Hepatic stellate cell (primary cell): ENCODE measurements around the gene SHC2.
"Not testable (repeated sequence)": the region's sequence is repeated elsewhere in the genome, so short reads cannot be mapped to it uniquely, and the experiment has no call there.

Experiments
- DNase-seq: peaks from one replicate; pipeline ENCODE4 v3.0.0; 2011; ENCODE audit warnings: low spot score

Gene SHC2

DNA sequence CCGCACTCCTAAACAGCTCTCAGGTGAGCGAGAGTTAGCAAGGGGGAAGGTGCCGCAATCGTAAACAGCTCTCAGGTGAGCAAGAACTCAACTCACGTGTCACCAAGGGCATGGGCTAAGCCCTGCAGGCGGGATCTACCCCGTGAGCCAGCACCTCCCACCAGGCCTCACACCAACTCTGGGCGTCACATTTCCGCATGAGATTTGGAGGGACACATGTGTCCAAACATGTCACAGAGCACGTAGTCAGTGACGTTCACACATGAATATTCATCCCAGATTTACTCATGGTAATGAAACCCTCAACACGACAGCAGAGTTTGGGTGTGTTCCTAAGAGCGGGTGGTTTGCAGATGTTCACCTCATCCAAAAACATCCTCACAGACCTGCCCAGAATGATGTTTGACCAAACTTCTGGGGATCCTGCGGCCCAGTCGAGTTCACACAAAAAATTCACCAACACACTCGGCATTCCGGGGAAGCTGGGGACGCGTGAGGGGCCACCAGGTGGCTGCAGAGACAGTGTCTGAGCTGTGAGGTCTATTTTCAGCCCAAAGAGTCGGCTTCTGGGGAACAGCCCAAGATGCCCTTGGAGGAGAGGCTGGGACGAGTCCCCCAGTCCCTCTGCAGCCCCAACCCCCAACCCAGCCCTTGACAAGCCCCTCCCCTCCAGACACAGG, 71.4 kb downstream of the SHC2 start:
- no peak for DNase-seq

DNA sequence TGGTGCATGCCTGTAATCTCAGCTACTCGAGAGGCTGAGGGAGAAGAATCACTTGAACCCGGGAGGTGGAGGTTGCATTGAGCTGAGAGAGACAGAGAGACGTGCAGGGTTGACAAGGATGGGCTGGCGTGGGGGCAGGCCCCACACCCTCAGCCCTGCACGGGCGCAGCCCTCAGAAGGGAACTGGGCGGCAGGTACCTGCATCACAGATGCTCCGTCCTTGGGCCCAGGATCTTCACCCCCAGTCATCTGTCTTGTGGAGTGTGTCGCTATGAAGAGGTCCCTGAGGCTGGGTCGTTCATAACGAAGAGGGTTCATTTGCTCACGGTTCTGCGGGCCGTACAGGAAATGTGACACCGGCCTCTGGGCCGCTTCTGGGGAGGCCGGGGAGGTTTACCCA, 72.1 kb downstream of the SHC2 start:
- DNase-seq = no peak

DNA sequence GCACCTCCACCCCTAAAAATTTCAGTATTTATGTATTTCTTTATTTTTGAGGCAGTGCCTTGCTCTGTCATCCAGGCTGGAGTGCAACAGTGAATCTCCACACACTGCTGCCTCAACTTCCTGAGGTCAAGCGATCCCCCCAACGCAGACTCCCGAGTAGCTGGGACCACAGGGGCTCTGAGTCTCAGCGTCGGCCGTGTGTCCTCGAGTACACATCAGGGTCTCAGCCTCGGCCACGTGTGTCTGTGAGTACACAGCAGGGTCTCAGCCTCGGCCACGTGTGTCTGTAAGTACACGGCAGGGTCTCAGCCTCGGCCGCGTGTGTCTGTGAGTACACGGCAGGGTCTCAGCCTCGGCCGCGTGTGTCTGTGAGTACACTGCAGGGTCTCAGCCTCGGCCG, 73.1 kb downstream of the SHC2 start:
- no peak for DNase-seq

DNA sequence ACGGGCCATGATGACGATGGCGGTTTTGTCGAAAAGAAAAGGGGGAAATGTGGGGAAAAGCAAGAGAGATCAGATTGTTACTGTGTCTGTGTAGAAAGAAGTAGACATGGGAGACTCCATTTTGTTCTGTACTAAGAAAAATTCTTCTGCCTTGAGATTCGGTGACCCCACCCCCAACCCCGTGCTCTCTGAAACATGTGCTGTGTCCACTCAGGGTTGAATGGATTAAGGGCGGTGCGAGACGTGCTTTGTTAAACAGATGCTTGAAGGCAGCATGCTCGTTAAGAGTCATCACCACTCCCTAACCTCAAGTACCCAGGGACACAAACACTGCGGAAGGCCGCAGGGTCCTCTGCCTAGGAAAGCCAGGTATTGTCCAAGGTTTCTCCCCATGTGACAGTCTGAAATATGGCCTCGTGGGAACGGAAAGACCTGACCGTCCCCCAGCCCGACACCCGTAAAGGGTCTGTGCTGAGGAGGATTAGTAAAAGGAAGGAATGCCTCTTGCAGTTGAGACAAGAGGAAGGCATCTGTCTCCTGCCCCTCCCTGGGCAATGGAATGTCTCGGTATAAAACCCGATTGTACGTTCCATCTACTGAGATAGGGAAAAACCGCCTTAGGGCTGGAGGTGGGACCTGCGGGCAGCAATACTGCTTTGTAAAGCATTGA, 74.1 kb downstream of the SHC2 start:
- not testable (repeated sequence) for DNase-seq

DNA sequence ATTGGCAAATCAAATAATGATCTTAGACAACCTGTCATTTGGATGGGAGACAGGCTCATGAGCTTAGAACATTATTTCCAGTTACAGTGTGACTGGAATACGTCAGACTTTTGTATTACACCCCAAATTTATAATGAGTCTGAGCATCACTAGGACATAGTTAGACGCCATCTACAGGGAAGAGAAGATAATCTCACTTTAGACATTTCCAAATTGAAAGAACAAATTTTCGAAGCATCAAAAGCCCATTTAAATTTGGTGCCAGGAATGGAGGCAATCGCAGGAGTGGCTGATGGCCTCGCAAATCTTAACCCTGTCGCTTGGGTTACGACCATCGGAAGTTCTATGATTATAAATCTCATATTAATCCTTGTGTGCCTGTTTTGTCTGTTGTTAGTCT, 74.6 kb downstream of the SHC2 start:
- DNase-seq = not testable (repeated sequence)

DNA sequence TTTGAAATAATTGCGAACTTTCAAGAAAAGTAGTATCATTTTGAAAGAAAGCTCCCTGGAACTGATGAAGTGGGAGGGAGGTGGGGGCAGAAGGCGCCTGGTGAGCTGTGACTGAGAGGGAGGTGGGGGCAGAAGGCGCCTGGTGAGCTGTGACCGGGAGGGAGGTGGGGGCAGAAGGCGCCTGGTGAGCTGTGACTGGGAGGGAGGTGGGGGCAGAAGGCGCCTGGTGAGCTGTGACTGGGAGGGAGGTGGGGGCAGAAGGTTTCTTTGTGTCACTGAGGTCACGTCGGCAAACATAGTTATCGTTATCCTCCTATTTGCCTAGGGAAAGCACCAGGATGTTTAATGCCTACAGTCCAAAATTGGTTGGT, 76.0 kb downstream of the SHC2 start:
- DNase-seq = no peak

DNA sequence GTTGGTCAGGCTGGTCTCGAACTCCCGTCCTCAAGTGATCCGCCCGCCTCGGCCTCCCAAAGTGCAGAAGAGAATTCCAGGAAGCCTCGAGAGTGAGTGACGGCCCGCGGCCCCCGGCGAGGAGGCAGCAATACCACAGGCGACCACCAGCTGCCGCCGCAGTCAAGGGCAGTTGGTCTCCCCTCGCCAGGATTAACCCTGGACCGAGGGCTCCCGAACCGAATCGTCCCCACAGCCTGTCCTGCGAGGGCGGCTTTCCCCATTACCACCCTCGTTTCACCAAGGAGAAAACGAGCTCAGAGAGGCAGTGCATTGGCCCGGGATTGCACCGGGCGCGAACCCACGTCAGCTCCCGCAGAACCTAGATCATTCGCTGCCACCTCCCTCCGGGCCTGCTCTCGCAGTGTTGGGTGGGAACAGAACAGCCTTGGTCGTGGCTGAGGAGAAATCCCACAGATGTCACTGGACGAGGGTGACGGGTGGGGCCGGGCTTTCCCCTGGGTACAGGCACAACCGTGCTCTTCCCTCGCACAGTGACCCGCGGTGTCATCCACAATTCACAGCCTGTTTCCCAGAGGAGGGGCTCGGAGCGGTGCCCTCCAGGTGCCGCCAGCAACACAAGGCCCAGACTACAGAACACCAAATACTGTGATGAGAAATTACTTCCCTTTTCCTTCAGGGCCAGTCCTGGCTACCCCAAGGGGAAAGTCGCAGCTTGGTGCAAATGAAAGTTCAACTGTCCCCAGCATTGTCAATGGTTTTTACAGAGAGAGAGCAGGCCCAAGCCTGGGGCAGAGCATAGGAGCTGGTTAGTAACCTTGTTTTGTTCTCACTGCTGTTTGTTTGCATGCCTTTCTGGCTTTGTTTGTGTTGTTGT, 76.7 kb downstream of the SHC2 start:
- DNase-seq = no peak

DNA sequence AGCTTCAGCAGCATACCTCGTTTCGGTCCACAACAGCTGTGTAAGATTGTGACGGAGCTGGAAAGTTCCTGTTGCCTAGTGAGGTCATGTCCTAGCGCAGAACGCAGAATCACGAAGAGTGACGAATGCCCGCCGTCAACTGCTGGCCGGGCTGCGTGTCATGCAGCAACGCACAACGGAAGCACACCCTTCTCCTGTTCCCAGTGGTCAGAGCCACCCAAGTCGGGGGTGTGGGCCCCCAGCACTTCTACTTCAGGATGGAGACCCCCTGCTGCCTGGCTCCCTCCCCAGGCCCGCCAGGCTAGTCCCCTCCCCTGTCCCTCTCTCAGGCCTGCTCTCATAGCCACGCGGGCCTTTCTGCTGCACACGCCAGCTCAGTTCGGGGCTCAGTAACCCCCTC, 77.8 kb downstream of the SHC2 start:
- no peak for DNase-seq

DNA sequence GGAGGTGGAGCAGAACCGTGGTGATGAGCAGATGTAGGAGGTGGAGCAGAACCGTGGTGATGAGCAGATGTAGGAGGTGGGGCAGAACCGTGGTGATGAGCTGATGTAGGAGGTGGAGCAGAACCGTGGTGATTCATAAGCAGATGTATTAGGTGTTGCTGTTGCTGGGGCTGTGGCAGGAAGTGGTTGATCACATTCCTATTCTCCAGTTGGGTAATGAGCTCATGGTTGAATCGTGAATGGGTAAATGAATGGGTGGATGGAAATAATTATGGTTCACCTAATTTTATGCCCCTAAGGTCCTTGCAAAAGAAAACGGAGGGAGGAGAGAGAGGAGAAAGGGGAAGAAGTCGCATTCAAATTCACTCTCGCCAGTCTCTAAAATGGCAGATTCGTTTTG, 78.3 kb downstream of the SHC2 start:
- DNase-seq = not testable (repeated sequence)

DNA sequence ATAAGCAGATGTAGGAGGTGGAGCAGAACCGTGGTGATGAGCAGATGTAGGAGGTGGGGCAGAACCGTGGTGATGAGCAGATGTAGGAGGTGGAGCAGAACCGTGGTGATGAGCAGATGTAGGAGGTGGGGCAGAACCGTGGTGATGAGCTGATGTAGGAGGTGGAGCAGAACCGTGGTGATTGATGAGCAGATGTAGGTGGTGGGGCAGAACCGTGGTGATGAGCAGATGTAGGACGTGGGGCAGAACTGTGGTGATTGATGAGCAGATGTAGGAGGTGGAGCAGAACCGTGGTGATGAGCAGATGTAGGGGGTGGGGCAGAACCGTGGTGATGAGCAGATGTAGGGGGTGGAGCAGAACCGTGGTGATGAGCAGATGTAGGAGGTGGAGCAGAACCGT, 78.9 kb downstream of the SHC2 start:
- DNase-seq = not testable (repeated sequence)

DNA sequence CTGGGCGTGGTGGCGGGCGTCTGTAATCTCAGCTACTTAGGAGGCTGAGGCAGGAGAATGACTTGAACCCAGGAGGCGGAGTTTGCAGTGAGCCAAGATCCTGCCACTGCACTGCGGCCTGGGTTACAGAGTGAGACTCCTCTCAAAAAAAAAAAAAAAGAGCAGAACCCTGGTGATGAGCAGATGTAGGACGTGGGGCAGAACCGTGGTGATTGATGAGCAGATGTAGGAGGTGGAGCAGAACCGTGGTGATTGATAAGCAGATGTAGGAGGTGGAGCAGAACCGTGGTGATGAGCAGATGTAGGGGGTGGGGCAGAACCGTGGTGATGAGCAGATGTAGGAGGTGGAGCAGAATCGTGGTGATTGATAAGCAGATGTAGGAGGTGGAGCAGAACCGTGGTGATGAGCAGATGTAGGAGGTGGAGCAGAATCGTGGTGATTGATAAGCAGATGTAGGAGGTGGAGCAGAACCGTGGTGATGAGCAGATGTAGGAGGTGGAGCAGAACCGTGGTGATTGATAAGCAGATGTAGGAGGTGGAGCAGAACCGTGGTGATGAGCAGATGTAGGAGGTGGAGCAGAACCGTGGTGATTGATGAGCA, 80.1 kb downstream of the SHC2 start:
- DNase-seq = not testable (repeated sequence)

DNA sequence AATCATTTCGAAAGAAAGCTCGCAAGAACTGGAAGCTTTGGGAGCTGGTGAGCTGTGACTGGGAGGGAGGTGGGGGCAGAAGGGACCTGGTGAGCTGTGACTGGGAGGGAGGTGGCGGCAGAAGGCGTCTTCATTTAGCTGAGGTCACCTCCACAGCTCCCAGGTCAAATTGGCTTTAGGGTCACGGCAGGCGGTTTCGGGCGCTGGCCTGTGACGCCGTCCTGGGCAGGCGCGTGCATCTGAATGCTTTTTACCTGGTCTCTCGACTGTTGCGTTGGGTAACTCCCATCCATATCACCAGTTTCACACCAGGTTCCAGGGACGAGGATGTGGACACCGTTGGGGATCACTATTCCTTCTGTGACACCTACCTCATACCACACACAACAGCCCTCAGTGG, 81.0 kb downstream of the SHC2 start:
- DNase-seq = no peak

DNA sequence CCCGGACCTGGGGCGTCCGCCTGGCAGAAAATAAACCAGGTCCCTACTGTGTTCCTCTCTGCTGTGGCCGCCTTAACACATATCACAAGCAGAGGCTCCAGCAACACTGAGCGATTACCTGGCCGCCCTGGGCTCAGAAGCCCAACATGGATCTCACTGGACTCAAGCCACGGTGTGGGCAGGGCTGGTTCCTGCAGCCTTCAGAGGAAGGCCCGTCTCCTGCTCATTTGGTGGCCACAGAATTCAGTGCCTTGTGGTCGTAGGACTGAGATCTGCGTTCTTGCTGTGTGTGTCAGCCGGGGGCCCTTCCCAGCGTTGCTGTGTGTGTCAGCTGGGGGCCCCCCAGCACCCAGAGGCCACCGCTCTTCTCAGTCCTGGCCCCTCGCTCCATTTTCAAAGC, 82.1 kb downstream of the SHC2 start:
- DNase-seq = no peak

DNA sequence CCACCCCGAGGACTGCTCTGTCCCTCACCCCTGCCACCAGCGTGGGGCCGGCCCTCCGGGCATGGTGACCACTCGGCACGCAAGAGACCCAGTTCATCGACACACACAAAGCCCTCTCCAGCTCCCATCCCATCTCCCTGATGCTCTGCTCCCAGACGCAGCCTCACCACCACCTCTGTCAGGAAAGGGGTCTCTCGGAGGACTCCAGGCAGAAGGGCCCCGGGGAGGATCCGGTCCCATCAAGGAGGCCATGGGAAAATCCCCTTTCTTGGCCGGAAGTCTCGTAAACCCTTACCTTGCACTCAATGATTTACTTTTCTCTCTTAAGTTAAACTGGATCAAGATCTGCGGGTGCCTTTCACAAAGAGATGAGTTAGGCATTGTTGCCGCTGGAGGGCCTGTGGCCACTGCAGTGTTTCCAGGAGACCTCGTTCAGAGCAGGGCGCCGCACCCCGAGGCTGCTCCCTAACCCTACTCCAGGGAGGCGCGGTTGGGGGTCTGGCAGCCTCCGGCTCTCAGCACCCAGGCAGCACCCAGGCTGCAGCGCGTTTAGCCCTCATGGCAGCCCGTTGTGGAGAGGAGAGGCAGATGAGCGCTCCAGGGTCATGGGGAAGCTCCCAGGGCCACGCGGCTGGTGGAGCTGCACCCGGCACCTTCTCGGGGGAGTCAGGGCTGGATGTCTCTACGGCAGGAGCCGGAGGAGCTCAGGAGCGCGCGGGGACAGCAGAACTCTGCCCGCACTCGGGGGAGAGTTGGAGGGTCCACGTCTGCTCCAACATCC, 82.8 kb downstream of the SHC2 start:
- DNase-seq = no peak

DNA sequence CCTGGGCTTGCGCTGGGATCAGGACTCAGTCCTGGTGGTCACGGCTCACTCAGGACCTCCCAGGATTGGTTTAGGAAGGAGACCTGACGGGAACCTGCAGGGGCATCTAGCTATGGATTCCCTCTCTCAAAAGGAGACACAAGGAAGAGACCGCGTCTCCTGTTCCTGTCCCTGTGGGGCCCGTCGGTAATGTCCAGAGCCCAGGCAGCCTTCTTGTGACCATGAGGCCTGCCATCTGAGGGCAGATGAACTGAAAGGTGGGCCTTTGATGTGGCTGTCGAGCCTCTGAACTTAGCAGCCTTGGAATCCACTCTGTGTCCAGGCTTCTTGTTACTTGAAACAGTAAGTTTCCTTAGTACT, 84.7 kb downstream of the SHC2 start:
- DNase-seq = no peak

DNA sequence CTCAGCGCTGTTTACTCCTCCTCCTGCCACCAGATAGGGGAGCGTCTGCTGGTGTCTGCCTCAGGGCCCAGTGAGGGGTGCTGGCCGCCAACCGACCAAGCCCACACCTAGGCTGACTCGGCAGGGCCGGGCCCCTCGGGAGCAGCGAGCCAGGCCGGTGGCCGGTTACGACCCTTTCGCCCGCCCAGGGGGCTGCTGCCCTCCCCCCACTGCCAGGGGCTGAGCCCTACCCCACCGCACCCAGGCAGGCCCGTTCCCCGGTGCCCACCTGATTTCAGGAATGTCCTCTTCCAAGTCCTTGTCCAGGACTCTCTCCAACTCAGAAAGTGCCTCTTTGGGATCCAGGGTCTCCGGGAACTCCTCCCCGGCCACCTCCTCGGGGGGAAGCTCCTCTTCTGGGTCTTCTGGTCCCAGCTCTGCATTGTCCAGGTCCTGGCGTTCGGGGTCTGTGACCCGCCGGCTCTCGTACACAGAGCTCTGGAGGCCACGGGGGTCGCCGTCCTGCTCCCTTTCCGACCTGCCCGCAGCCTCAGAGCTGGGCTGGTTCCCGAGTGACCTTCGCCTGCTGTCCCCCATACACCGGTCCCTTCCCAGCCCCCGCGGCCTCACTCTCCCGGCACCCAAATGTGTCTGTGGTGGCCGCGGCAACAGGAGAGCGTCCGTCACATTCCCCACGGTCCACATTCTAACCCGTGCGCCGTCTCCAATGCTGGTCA, 85.3 kb downstream of the SHC2 start:
- DNase-seq = no peak

DNA sequence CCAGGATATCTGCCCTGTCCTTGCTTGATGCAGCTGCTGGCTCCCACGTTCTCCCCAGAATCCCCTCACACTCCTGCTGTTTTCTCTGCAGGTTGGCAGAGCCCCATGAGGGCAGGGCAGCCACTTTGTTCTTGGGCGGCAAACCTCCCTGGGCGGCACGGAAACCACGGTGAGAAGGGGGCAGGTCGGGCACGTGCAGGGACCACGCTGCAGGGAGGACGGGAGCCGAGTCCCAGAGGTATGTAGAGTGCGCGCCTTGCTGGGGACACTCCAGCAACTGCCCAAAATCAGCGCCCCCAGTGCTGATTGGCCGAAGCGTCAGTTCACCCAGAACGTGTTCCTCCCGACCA, 86.0 kb downstream of the SHC2 start:
- no peak for DNase-seq

DNA sequence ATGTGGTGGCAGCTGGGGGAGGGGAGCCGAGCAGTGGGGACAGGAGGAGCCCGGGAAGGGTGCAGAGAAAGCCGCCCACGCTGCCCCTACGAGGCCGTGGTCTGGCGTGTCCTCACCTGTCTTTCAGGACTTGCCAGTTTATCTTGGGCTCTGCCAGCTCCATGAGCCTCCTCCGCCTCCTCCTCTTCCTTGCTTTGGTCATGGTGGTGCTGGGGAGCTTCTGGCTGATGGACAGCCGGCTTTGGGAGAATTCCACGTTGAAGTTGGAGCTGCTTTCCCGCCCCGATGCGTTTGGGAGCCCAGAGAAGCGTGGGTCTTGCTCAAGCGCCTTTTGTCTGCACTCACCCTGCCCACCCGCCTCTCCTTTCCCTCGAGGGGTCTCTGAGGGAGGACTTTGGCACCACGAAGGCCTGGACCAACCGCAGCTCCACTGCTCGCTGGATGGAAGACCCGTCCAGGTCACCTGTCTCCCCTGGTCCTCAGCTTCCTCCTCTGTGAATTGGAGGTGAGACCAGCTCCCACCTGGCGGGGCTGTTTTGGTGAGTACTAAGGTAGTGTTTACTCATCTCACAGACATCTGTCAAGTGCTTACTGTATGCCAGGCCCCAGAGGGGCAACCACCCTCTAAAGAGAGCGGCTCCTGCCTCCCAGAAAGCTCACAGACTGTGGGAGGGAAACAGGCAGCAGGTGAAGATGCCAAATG, 86.5 kb downstream of the SHC2 start:
- DNase-seq = no peak

DNA sequence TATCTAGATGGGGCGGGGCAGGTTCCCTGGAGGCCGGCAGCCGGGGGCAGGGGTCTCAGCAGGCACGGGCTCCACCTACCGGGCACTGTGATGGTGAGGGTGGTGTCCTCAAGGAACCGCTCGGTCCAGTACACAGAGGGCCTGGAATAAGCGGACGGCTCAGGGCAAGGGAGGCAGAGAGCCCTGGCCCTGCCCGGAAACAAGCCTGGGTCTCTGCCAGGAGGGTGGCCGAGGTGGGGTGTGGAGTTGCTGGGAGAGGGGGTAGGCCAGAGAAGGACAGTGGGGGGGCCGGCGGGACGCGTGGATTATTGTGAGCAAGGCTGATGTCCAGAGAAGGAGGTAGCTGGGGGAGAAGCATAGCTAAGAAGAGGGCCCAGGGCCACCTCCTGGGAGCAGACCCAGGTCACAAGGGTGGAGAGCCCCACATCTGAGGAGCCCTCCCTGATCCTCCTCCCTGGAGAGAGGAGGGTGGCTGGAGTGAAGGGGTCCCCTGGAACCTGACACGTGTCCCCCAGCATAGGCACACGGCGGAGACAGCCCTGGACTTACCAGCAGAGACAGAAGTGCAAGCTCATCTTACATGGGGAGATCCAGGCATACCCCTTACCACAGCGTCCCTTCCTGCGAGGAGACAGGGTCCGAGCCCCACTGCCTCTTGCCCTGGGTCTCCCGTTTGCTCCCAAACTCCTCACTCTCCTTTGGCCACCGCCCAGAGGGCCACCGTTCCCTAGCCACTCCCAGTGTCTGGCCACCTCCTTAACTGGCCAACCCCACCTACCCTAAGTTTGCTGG, 87.2 kb downstream of the SHC2 start:
- no peak for DNase-seq

DNA sequence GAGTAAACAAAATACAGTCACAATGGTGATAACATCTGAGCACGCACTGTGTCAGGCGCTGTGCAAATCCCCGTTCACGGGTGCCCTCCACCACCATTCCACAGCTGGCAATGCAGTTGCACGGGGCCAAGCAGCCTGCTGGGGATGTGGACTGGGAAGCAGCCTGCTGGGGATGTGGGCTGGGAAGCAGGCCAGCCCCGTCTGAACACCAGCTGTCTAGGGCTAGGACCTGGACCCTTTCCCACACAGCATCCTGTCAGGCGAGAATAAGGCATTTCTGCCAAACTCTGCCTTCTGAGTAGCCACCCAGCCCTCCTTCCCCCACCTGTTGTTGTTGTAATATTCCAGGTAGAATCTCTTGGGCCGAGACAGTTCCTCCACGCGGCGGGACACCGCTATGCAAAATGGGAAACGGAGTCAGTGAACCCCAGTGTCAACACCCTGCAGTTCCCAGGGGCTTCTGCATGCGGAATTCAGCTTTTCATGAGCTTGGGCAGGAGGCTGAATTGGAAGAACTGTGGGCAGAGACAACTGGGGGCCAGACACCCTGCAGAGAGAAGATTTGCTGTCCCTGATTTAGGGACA, 88.4 kb downstream of the SHC2 start:
- DNase-seq = peak; percentile 59
